ENCODE results near the gene OSMR.

- TF ChIP-seq POLR2AphosphoS5 (IDR thresholded peaks at IDR 0.05; ENCODE audit: low read depth, low read length) (no peak), CTCF (IDR thresholded peaks at IDR 0.05 in 2 of 3, conservative IDR thresholded peaks at IDR 0.05 in 1 of 3; ENCODE audit: borderline replicate concordance in 1 of 3, insufficient read depth in 1 of 3, low read depth in 2 of 3, low read length in 2 of 3) (no peak), ZBTB33 (IDR thresholded peaks at IDR 0.05; ENCODE audit: extremely low read depth, insufficient replicate concordance, low read length) (no peak), REST (IDR thresholded peaks at IDR 0.05; ENCODE audit: low read depth) (no peak), RAD21 (IDR thresholded peaks at IDR 0.05; ENCODE audit: low read depth) (no peak), MAX (IDR thresholded peaks at IDR 0.05) (no peak), EZH2 (IDR thresholded peaks at IDR 0.05) (no peak), ELF1 (IDR thresholded peaks at IDR 0.05; ENCODE audit: borderline replicate concordance, low read depth) (no peak), TCF7L2 (IDR thresholded peaks at IDR 0.05; ENCODE audit: borderline replicate concordance, extremely low read depth, insufficient read depth, insufficient read length) (no peak), SIN3A (IDR thresholded peaks at IDR 0.05; ENCODE audit: low read depth) (no peak), EZH2phosphoT487 (IDR thresholded peaks at IDR 0.05; ENCODE audit: borderline replicate concordance) (no peak), SP1 (IDR thresholded peaks at IDR 0.05; ENCODE audit: low read depth) (no peak), POLR2A (IDR thresholded peaks at IDR 0.05; ENCODE audit: borderline replicate concordance, extremely low read depth, insufficient read depth, insufficient read length) (no peak), FOSL1 (IDR thresholded peaks at IDR 0.05; ENCODE audit: low read depth) (no peak)
Observed at GRCh38 chr5:38803246-38803645, 42.6 kb upstream of the OSMR start.

Data from HCT116 (cell line).